HG03342 (cell line): ENCODE results near the gene SRSF1.

ENCODE experiments used
- ATAC-seq: cut with Tn5 transposase; IDR thresholded peaks from one replicate; pipeline ENCODE4 v1.9.1; 2021; ENCODE audit warnings: mild to moderate bottlenecking, moderate library complexity; ENCODE audit not compliant: unreplicated experiment

Gene SRSF1

DNA sequence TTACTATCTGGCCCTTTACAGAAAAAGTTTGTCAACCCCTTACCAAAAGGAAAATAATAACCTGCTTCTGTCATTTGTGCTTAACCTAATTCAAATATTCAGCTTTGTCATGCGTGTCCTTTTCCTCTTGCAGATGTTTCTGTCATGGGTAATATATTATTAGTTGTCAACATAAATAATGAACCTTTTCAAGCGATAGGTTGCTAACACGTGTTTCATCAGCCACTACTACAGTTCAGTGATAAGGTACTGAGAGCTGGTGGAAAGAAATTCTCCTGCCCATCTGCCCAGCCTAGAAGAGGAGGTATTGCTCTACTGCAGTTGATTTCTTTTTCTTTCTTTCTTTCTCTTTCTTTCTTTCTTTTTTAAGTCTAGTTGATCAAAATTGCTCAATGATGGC is 12.0 kb upstream of the SRSF1 start:
- ATAC-seq = no peak

DNA sequence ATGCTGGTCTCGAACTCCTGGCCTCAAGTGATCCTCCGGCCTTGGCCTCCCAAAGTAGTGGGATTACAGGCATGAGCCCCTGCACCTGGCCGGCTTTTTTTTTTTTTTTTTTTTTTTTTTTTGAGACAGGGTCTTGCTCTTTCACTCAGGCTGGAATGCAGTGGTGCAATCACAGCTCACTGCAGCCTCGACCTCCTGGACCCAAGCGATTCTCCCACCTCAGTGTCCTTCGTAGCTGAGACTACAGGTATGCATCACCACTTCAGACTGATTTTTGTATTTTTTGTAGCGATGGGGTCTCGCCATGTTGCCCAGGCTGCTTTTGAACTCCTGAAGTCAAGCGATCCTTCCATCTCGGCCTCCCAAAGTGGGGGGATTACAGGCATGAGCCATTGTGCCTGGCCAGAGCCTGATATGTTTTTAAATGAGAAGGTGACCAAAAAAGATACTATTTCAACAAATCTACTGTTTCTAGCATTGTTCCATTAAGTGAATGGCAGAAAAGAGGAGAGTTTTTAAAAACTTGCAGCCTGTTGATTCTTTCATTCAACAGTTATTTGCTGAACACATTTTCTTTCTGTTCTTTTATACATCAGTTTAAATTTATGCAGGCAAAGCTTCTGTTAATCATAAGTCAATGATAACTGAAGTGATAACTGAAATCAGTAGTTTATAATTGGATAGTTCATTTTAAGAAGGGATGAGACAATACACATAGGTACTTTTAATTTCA is 3.2 kb upstream of the SRSF1 start:
- no peak for ATAC-seq

DNA sequence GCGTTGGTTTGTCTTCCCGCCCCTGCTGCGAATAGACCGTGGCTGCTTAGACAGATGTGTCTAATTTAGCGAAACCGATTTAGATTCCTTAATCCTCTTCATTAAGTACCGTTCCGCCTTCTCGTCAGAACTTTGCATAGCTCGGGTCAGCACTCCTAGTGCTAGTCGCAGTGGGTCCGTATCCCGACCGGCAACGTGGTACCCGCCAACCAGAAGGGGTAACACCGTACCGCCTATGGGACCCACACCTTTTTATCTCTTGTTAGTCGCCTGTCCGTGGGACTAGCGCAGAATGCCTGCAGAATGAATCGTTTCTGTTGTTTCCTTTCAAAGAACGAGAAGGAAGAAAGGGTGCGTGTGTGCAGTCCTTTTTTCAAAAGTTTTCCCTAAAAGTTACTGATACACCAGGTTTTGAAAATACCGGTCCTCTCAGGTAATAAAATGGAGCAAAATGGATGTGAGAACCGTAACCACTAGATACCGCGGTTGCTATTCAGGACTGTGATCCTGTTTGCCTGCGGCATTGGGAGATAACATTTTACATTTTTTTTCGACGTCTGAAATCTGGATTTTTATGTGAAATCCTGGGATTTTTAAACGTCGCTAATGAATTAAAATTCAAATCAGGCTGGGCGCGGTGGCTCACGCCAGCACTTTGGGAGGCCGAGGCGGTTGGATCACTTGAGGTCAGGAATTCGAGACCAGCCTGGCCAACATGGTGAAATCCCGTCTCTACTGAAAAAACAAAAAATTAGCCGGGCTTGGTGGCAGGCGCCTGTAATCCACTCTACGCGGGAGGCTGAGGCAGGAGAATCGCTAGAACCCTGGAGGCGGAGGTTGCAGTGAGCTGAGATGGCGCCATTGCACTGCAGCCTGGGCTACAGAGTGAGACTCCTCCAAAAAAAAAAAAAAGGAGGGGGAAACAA is 998 bp upstream of the SRSF1 start:
- ATAC-seq = peak; percentile 24

DNA sequence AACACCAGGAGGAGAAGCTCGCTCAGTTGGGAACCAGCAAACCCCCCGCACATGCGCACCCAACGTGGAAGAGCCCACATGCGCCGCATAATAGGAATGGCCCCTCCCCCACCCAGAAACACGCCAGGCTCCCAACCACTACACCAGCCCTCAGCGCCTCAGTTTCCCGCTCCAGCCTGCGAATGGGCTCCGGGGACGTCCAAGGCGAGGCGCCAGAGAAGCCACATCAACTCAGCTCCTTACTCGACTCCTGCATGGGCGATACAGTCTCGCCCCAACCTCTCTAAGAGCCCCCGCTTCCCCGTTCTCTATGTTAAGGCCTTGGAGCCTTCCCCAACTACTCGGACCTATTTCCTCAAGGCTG is 504 bp downstream of the SRSF1 start:
- ATAC-seq = no peak

DNA sequence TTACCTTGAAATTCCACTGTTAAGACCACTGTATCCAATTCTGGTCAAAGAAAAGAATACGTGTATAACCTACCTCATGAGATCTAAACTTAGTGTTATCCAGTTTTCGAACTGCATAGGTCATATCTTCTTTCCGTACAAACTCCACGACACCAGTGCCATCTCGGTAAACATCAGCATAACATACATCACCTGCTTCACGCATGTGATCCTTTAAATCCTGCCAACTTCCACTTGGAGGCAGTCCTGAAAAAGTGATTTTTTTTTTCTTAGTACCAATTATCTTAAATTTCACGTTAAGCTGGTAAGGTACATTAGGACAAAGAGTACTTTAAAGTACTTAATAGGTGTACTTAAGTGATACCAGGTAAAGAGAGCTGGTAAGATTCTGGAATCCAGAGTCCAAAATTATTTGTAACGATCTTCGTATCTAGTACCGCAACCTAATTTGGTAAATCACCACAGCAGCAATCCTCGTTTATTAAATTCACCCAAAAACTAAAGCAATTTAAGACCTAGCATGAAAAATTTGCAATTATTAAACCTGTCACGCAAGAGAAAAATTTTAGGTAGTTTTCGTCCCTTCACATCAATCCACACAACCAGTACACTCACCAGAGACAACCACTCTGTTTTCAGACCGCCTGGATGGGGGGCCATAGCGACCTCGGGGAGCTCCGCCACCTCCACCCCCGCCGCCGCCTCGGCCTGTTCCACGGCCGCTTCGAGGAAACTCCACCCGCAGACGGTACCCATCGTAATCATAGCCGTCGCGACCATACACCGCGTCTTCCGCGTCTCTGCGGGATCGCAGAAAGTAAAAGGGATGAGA is 1.1 kb downstream of the SRSF1 start:
- no peak for ATAC-seq

DNA sequence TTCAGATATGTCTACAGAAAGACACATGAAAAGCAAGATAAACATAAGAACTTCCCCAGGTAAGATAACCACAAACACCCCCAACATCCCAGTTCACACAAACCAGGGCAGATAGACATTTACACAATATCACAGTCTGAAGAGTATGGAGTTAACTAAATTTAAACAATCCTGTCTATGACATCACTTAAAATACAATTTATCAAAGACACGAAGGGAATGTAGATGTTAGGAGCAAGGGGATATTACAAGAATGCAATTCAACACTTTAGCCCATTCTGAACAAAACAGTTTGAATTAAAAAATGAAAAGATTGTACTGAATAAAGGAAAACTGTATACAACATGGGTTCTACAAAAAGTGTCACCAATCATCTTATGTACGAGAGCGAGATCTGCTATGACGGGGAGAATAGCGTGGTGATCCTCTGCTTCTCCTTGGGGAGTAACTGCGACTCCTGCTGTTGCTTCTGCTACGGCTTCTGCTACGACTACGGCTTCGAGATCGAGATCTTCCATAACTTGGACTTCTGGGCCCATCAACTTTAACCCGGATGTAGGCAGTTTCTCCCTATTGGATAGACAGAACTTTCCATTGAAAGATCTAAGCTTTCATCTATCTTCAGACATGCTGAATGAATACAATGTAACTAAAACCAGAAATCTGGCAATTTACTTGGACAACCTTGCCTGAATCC is 1.9 kb downstream of the SRSF1 start:
- no peak for ATAC-seq

DNA sequence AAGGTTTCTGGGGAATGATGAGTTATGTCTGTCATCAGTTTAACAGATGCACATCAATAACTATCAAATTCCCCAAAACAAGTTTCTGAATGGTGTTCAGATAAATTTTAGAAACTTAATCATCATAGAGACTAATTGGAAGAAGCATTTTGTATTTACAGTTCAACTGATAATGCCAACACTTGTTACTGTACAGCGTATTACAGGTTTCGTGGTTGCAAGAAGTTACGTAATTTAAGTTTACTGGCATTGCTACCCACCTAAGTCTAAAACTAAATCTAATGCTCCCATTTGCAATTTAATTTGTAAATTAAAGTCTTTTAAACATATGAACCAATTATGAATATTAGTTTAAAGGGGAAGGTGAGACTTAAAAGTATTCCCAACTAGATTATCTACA is 3.0 kb downstream of the SRSF1 start:
- ATAC-seq = no peak

DNA sequence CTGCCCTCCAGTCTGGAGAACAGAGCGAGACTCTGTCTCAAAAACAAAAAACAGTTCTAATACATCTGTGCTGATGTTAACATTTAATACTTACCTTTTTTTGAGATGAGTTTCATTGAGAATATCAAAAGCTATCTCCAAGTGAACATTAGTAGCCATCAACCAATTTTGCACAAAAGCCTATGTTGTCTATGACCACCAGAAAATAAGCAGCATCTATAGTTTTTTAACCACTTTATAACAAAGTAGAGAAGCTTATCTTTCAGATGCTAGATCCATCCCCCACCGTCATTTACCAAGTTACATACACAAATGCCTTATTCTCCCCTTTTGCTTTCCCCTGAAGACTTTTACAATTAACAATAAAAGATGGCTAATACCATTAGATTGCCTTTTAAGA is 4.1 kb downstream of the SRSF1 start:
- ATAC-seq = no peak

DNA sequence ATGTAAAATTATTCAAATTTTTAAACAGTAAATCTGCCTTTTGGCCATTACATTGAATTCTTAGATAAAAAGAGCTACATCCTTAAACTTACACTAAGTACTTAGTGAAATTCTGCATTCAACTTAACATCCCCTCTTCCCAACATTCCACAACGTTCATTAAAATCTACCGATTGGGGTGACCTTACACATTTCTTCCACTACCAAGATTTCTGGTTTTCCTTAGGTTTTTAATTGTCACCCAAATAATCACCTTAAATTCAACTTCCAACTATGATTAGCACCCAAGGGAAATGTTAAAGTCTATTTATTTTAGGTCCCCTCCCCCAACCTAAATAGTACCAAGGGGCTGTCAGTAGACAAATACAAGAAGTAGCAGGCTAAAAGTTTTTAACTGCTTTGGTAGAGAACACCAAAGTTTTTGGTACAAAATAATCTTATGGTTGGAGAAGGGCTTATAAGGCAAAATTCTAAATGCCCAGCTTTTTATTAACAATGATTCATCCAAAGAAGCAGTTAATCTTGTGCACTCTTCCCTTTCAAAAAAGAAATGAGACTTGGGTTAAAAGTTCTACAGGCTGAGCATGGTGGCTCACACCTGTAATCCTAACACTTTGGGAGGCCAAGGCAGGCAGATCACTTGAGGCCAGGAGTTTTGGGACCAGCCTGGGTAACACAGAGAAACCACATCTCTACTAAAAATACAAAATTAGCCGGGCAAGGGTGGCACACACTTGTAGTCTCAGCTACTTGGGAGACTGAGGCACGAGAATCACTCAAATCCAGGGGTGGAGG is 4.7 kb downstream of the SRSF1 start:
- no peak for ATAC-seq

DNA sequence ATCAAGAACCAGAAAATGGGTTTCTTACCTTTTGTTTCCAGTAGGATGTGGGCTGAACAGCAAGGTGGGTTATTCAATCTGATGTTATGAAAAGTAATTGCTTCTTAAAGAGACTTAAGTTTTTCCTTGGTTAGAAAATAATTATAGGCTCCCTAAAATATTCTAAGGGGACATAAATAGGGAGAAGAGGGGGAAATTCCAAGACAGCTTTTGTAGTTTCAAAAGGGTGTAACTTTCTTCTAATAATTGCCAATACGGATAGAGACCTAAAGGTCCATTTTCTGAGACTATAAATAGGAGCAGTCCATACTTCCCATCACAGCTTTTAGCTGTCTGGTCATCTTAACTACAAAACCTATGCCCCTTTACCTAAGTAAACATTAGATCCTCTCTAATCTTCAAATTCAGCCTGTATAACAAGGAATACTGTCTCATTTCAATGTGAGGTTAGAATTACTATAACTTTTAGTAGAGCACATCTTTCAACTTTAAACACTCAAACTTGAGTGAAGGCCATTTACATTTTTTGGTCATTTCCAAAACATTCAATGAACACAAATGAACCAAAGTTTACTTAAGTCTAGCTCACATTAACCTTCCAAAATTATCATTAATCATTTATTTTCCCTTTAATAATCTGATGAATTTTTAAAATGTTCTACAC is 5.5 kb downstream of the SRSF1 start:
- no peak for ATAC-seq

DNA sequence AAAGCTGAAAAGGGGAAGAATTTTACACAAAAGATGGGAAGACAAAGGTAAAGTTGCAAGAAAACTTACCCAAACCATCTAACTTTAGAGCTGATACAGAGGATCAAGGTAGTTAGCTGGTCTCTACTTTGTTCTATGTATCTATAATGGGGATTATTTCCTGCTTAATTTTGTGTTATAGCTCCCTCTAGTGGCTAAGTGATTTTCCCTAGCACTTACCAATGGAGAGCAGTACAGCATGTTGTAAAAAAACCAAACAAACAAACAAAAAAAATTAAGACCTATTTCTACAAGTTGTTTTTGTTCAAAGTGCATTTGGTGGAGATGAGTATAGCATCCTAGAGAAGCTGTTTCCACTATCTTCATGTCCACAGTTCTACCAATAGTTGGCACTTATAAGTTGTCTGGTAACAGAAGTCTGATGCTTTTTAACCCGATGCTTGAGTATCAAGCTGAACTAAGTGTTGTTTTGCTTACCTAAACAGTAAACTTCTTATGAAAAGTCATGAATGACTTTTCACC is 7.5 kb downstream of the SRSF1 start:
- ATAC-seq = no peak

DNA sequence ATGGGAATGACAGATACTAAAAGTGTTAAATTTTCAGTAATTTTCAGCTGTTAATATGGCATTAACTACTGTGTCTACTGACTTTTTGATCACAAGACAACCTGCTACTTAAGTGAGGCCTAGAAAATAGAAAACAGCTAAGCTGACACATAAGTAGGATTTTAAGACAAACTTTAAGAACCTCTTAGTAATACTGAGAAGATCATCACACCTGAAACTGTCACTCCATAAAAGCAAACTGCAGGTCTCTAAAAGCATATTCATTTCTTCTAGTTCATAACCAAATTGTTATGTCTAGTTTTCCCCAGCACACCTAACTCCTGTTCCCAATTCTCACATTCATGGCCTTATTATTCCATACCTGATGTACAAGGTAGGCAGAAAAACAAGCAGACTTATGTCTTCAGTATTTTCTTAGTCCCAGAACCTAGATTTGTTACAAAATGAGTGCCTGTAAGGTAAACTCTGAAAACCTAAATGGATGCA is 8.0 kb downstream of the SRSF1 start:
- no peak for ATAC-seq

DNA sequence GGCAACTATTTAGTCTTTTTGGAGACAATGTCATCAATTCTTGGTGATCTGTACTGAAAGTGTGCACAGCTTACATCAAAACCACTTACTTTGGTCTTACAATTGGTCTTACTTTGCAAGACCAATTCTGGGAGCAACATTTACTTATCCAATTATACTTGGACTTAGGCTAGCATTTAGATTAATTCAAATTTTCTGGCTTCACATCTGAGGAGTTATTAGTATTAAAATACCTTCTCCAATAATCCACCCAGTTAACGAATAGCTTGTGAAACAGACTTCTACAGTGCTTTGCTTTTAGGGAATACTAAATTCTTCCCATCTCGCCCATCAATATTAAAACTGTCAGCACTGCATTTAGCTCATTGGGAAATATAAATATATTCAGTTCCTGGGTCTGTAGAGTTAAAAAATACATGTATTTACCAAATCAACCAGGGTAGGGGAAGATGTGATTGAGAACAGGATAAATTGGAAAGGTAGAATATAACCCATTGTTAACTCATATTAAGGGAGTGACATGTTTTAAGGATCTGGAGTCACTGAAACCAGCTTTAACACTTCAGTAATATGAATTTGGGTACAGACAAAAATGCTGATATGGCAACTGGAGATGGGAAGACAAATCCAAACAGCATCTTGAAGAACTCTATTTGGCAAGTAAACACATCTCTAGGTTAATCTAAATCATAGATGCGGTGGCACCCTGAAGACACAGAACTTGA is 9.8 kb downstream of the SRSF1 start:
- ATAC-seq = no peak

DNA sequence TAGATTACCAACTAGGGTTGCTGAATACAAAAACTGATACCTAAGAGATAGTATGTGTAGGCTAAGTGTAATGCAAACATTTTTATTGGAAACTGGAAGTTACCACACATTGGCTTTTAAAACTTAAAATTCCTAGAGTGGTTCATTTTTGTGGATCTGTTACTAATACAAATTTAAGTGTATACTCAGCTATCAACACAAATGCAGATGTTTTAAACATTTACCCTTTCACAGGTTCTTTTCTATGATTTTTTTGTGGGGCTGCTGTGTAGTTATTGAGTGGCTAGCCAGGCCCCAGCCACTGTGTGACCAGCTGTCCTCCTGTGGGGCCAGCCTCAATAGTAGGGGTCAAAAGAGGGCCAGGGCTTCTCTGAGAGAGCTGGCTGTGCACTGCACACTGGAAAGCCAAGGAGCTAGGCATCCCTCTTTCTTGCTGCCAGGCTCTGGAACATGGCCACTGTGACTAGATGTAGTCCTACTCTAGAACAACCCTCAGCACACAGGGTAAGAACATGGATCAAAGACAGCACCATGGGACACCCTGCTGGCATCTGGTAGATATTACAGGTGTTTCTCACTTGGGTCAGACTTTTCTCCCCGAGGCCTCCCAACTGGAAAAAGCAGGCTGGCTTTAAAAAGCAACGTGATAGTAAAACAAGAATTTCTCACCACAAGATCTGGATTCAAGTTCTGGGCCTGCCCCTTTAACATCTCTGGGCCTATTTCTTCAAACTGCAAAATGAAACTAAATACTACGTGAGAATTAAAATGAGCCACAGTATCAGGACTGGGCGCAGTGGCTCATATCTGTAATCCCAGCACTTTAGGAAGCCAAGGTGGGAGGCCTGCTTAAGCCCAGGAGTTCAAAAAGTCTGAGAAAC is 11.7 kb downstream of the SRSF1 start:
- ATAC-seq = peak; percentile 71

DNA sequence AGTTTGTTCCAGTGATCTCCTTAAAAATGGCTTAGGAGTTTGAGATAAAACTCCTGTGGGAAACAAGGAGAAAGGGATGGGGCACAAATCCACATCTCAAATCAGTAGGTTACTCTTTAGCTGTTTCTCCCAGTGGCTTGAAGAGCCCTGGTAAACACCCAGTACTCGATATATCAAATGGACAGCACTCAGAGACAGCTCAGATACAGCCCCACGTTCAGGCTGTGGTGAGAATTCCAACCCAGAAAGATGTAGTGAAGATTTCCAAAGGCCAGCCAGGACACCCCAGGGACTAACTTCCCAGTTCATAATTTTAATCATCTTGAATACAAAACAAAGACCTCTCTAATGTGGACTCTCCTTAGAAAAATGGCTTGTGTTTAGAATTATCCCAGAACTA is 12.6 kb downstream of the SRSF1 start:
- ATAC-seq = no peak

DNA sequence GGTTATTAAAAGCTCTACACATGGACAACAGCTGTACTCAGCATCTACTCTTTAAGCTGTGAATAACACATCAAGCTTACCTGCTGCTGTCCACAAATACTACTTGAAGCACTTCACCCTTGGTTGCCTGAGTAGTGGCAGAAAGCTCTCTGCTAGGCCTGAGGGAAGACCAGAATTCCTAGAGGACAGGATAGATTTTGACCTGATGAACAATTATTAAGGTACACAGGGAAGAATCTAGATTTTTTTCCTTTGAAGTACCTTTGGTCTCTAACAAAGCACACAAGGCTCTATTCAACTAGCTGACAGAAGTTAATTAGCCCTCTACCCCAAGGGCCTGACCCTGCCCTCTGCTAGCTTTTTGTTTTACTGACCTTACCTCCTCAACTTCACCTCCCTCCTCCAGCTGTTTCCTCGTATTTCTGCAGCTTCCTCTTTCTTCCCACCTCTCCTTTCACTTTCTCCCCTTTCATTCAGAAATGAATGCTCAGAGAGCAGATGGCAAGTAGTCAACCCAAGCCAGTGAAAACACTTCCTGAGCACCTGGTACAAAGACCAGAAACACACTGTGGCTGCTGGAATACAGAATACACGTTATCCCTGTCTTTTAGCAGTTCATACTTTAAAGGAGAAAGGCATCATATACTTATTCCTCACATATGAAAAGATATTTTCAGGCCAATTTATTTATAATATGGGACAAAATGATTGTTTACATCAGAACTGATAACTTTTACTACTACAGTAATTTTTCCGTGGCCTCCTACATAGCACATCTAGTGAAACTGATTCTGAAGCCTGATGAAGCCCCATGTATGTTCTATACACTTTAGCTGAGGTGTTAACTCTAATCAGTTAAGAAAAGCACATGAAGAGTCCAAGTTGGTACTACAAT is 13.3 kb downstream of the SRSF1 start:
- no peak for ATAC-seq
